Measurements from ENCODE around the gene TMEM63B.
"Not testable (repeated sequence)": the region's sequence is repeated elsewhere in the genome, so short reads cannot be mapped to it uniquely, and the experiment has no call there.

Gene TMEM63B

DNA sequence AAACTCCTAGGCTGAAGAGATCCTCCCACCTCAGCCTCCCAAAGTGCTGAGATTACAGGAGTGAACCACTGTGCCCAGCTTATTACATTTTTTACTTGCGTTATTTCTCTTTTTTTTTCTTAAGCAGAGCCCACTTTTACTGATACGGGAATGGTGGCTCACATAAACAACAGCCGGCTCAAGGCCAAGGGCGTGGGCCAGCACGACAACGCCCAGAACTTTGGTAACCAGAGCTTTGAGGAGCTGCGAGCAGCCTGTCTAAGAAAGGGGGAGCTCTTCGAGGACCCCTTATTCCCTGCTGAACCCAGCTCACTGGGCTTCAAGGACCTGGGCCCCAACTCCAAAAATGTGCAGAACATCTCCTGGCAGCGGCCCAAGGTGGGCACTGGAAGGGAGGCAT, 41.8 kb downstream of the TMEM63B start:
- H3K4me3 ChIP-seq (ENCODE audit: low read depth, low read length), result no peak overlapping the region

DNA sequence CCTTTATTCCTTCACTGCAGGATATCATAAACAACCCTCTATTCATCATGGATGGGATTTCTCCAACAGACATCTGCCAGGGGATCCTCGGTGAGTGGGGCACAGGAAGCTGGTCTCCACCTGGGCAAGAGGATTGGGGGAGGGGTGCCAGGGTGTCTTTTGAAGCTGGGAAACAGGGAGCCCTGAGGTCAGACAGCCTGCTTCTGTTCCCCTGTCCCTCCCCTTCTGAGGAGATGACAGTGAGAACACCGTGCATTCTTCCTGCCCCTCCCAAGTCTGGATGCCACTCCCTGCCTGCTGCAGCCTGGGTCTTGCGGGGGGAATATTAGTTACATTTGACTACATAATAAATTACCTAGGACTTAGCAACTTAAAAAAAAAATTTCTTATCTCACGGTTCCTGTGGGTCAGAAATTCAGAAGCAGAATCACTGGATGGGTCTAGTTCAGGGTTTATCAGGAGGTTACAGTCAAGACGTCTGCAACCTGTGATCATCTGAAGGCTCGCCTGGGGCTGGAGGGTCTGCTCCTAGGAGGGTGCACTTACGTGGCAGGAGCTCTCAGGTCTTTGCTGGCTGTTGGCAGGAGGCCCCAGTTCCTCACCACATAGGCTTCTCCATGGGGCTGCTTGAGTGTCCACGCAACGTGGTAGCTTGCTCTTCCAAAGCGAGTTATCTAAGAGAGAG, 42.7 kb downstream of the TMEM63B start:
- no peak overlapping the region for H3K4me3 ChIP-seq (ENCODE audit: low read depth, low read length)

GRCh38 chr6:44171899-44172546, 44.7 kb downstream of the TMEM63B start:
- H3K4me3 ChIP-seq (ENCODE audit: low read depth, low read length), result no peak overlapping the region

GRCh38 chr6:44172731-44173500, 45.6 kb downstream of the TMEM63B start:
- H3K4me3 ChIP-seq (ENCODE audit: low read depth, low read length), result no peak overlapping the region

DNA sequence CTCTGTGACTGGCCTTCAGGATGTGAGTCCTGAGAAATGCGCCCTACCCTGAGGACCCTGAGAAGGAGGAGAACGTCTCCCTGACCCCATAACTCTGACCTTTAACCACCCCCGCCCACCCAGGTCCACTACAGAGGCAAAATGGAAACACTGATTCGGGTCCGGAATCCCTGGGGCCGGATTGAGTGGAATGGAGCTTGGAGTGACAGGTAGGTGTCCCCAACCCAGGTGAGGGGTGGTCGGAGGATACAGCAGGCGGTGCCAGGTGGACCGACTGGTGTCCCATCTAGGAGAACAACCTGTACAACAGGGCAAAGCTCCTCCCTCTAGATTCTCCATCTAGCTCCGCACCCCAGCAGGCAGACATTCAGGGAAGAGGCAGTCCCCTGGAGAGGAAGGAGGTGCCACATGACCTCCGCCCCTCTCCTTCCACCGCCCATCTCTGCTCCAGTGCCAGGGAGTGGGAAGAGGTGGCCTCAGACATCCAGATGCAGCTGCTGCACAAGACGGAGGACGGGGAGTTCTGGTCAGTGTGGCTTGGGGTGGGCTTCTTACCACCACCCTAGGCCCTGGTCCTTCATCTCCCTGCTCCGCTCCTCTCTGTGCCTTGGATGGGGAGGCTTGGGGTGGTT, 48.9 kb downstream of the TMEM63B start:
- H3K4me3 ChIP-seq (ENCODE audit: low read depth, low read length), result no peak overlapping the region

DNA sequence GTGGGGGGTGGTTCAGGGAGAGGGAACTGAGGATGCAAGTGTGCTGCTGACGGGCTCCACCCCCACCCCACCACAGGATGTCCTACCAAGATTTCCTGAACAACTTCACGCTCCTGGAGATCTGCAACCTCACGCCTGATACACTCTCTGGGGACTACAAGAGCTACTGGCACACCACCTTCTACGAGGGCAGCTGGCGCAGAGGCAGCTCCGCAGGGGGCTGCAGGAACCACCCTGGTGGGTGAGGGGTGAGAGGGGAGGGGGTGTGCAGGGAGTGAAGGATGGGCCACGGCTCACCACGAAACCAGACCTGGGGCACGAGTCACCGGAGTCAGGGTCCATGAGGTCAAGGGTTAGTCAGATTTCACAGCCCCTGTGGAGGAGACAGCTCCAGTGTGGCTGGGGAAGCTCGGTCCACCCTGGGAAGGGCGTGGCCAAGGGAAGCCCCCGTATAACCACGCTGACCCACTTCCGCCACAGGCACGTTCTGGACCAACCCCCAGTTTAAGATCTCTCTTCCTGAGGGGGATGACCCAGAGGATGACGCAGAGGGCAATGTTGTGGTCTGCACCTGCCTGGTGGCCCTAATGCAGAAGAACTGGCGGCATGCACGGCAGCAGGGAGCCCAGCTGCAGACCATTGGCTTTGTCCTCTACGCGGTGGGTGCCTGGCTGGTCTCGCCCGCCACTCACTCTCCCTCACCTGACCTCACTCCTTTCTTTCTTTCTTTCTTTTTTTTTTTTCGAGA, 49.6 kb downstream of the TMEM63B start:
- H3K4me3 ChIP-seq (ENCODE audit: low read depth, low read length), result no peak overlapping the region

DNA sequence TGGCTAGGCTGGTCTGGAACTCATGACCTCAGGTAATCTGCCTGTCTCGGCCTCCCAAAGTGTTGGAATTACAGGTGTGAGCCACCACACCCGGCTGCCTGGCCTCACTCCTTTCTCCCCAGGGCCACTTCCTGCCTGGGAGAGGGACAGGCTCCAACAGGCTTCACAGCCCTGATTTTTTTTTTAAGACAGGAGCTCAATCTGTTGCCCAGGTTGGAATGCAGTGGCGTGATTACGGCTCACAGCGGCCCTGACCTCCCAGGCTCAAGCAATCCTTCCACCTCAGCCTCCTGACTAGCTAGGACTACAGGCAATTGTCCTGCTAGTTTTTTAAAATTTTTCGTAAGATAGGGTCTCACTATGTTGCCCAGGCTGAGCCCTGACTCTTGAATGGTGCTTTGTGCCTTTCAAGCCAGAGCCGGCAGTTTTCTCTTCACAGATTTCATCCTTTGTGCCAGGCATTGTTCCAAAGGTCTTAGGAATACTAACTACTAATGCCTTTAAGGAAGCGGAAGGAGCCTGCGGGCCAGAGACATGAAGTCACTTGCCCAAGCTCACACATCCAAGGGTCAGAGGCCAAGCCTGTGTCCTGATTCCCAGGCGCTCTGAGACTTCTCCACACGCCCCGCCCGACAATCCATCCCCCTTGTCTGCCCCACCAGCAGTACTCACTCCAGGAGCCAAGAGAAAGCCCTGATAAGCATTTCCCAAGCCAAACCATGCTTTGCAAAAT, 50.5 kb downstream of the TMEM63B start:
- no peak overlapping the region for H3K4me3 ChIP-seq (ENCODE audit: low read depth, low read length)

DNA sequence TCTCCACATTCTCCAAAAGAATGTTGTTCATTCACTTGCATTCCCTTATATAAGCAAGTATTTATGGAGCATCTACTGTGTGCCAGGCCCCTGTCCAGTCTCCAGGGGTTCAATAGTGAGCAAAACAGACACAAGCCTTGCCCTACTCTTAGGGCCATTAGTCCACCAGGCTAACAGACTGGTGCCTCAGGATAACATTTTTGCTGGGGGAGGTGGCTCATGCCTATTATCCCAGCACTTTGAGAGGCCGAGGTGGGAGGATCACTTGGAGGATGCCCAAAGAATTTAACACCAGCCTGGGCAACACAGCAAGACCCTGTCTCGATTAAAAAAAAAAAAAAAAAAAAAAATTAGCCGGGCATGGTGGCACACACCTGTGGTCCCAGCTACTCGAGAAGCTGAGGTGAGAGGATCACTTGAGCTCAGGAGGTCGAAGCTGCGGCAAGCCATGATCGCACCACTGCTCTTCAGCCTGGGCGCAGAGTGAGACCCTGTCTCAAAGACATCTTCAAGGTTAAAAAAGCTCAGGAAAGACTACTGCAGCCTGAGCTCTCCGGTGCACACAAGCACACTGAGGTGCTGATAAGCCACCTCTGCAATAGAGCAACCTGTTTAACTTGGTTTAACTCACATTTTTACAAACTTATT, 51.2 kb downstream of the TMEM63B start:
- H3K4me3 ChIP-seq (ENCODE audit: low read depth, low read length), result no peak overlapping the region

DNA sequence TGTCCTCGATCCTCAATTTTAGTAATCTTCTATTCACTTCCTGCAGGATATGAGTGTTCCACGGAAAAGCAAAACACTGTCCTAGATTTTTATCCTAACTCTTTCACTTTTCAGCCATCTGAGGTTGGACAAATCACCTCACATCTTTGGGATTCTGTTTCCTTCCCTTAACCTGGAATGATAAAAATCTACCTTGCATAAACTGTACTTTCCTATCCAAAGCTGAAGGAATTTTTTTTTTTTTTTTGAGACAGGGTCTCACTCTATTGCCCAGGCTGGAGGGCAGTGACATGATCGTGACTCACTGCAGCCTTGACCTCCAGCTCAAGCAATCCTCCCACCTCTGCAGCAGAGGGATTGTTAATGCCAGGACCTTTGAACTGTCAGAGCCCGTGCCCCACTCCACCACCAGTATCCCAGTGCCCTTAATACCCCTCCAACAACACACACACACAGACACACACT, 51.8 kb downstream of the TMEM63B start:
- no peak overlapping the region for H3K4me3 ChIP-seq (ENCODE audit: low read depth, low read length)

DNA sequence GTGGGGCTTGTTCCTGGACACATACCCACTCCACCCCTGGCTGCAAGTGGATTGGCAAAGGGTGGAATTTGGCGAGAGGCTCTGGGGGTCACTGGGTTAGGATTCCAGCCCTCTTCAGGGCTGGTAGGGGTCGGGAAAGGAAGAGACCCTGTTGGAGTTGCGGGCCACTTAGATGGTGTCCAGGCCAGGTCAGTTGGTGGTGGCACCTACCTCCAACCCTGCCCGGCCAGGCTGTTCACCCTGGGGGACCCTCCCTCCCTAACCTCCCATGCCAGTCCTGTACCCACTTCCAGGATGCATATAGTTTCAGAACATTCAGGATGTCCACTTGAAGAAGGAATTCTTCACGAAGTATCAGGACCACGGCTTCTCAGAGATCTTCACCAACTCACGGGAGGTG, 52.3 kb downstream of the TMEM63B start:
- H3K4me3 ChIP-seq (ENCODE audit: low read depth, low read length), result no peak overlapping the region

- no peak overlapping the region for H3K4me3 ChIP-seq (ENCODE audit: low read depth, low read length)
These were observed 53.1 kb downstream of the TMEM63B start for GRCh38 chr6:44180406-44180805.

- H3K4me3 ChIP-seq (ENCODE audit: low read depth, low read length), result no peak overlapping the region
These were observed 53.5 kb downstream of the TMEM63B start for GRCh38 chr6:44180886-44181285.

DNA sequence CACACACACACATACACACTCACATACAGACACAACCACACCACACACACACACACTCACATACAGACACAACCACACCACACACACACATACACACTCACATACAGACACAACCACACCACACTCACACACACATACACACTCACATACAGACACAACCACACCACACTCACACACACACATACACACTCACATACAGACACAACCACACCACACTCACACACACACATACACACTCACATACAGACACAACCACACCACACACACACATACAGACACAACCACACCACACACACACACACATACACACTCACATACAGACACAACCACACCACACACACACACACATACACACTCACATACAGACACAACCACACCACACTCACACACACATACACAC, 54.4 kb downstream of the TMEM63B start:
- not testable (repeated sequence) for H3K4me3 ChIP-seq (ENCODE audit: low read depth, low read length)

GRCh38 chr6:44182911-44183390, 55.6 kb downstream of the TMEM63B start:
- H3K4me3 ChIP-seq (ENCODE audit: low read depth, low read length), result no peak overlapping the region

DNA sequence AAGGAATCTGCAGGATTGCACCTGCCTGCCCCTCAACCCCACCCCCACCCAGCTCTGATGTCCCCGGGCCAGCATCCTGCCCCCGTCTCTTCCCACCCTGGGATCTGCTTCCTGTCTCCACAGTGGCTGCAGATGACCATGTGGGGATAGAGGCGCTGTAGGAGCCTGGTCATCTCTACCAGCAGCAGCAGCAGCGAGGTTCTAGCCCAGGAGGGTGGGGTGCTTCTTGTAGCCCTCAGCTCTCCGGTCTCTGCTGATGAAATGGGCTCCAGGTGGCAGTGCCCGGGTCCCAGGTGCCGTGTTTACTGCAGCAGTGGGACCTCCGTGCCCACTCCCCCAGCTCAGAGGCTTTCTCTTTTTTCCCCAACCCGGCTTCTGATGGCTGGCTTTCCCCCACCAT, 56.4 kb downstream of the TMEM63B start:
- no peak overlapping the region for H3K4me3 ChIP-seq (ENCODE audit: low read depth, low read length)

DNA sequence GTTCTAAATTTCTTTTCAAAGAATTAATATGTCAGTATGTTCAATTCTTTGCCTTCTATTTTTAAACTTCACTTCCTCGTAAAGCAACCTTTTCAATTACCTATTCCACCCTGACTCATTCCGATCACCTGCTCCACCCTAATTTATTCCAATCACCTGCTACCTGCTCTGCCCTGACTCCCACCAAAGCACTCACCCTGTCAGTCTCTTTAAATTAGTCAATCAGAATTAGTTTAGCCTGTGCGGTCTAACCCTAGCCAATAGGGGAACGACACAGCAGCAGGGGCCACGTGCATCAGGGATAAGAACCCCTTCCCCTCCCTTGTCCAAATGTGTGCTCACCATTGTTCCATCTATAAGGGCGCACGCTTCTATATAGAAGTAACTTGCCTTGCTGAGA, 58.0 kb downstream of the TMEM63B start:
- H3K4me3 ChIP-seq (ENCODE audit: low read depth, low read length), result not testable (repeated sequence)

DNA sequence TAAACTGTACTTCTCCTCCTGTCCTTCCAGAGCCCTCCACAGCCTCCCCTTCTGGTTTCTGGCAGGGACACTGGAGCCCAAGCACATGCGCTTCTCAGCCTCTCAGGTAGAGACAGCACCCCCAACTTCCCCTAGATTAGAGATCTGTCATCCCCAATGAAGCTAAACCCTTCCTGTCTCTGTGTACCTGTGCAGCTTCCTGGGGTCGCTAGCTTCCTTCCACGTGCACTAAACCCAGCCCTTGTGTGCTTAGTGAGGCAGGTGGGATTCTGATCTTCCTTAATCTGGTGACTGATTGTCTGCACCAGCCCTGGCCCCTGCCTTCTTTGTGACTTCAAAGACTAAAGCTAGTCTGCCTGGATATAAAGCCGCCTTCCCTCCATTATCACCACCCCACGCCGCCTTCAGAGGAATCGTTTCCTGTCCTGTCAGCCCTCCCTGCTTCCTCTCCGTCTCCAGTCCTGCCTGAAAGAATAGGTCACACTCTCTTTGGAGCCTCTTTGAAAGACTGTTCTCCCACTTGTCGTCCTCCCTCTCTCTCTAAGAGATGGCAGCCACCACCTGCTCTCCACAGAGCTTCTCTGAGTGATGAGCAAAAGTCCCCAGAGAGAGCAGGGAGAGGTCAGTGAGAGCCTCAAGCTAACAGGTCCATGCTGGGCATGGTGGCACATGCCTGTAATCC, 58.7 kb downstream of the TMEM63B start:
- no peak overlapping the region for H3K4me3 ChIP-seq (ENCODE audit: low read depth, low read length)

DNA sequence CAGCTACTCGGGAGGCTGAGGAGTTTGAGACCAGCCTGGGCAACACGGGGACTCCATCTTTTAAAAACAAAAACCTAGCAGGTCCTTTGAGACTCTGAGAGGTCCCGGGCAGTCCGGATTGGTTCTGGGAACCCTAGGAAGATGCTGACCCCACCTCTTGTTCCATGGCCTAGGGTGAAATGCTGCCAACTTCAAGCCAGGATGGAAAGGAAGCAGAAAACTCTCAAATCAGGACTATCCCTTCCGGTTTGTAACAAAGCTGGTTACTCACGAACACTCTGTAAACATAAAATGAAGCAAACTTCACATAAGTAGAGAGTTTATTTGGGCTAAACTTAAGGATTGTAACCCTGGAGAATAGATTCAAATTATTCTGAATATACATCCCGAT, 59.3 kb downstream of the TMEM63B start:
- no peak overlapping the region for H3K4me3 ChIP-seq (ENCODE audit: low read depth, low read length)

DNA sequence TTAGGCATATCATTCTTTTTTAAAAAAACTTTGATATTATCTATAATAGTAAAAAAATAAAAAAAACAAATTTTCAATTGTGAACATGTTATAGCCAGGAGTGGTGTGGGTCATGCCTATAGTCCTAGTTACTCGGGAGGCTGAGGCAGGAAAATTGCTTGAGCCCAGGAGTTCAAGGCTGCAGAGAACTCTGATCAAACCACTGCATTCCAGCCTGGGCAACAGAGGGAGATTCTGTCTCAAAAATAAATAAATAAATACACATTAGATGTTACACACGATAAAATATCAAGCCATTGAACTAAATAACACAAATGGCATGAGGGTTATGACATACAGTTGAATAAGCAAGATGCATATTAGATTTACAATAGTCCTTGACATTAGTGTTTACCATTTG, 61.5 kb downstream of the TMEM63B start:
- no peak overlapping the region for H3K4me3 ChIP-seq (ENCODE audit: low read depth, low read length)

Measured in iPS-11a (cell line).